HEK293T (cell line): ENCODE measurements around the gene PTPRH.

Experiments
- CTCF ChIA-PET: fragments of 350-600 bp; formaldehyde crosslinking; extraction: SDS; loops from one replicate; lab custom pipeline; 2021; ENCODE audit warnings: antibody characterized with exemption, inconsistent platforms; lab: Yijun Ruan, JAX
- POLR2A ChIA-PET: fragments of 350-600 bp; formaldehyde crosslinking; extraction: SDS; loops from one replicate; lab custom pipeline; 2020; ENCODE audit warnings: antibody characterized with exemption, inconsistent platforms; lab: Yijun Ruan, JAX
- DNase-seq: peaks from one replicate; pipeline ENCODE4 v3.0.0; 2012; ENCODE audit warnings: mixed read lengths; ENCODE audit errors: extremely low spot score
- ARNT ChIP-seq: fragments of 450-650 bp; IDR thresholded peaks from 2 replicates; pipeline ENCODE4 v1.6.1; 2017; ENCODE audit warnings: mild to moderate bottlenecking
- BHLHE40 ChIP-seq: fragments of 450-650 bp; IDR thresholded peaks from 2 replicates; pipeline ENCODE4 v1.6.1; 2016; ENCODE audit warnings: mild to moderate bottlenecking, moderate library complexity, borderline replicate concordance
- CTBP1 ChIP-seq: fragments of 450-650 bp; IDR thresholded peaks from 2 replicates; pipeline ENCODE4 v1.6.1; 2016; ENCODE audit warnings: borderline replicate concordance
- ELF4 ChIP-seq: fragments of 450-650 bp; IDR thresholded peaks from 2 replicates; pipeline ENCODE4 v1.6.1; 2017; ENCODE audit warnings: antibody characterized with exemption
- FOXA1 ChIP-seq: fragments of 450-650 bp; IDR thresholded peaks from 2 replicates; pipeline ENCODE4 v1.6.1; 2016; ENCODE audit warnings: mild to moderate bottlenecking
- FOXK2 ChIP-seq: fragments of 450-650 bp; IDR thresholded peaks from 2 replicates; pipeline ENCODE4 v1.6.1; 2016; ENCODE audit warnings: mild to moderate bottlenecking
- FOXM1 ChIP-seq: fragments of 450-650 bp; IDR thresholded peaks from 2 replicates; pipeline ENCODE4 v1.6.1; 2017; ENCODE audit warnings: mild to moderate bottlenecking, borderline replicate concordance
- HDGF ChIP-seq: fragments of 450-650 bp; IDR thresholded peaks from 2 replicates; pipeline ENCODE4 v1.6.1; 2017; ENCODE audit warnings: antibody characterized with exemption, borderline replicate concordance
- L3MBTL2 ChIP-seq: fragments of 450-650 bp; conservative IDR thresholded peaks from 2 replicates; pipeline ENCODE4 v1.6.1; 2016; ENCODE audit warnings: mild to moderate bottlenecking
- LEF1 ChIP-seq: fragments of 450-650 bp; IDR thresholded peaks from 2 replicates; pipeline ENCODE4 v1.6.1; 2017; ENCODE audit warnings: mild to moderate bottlenecking, borderline replicate concordance
- NFRKB ChIP-seq: fragments of 450-650 bp; IDR thresholded peaks from 2 replicates; pipeline ENCODE4 v1.6.1; 2016; ENCODE audit warnings: mild to moderate bottlenecking, moderate library complexity
- SP1 ChIP-seq: fragments of 450-650 bp; IDR thresholded peaks from 2 replicates; pipeline ENCODE4 v1.6.1; 2017
- SUZ12 ChIP-seq: fragments of 450-650 bp; IDR thresholded peaks from 2 replicates; pipeline ENCODE4 v1.6.1; 2016; ENCODE audit warnings: mild to moderate bottlenecking
- TARDBP ChIP-seq: fragments of 450-650 bp; IDR thresholded peaks from 2 replicates; pipeline ENCODE4 v1.6.1; 2016
- ZNF384 ChIP-seq: fragments of 450-650 bp; IDR thresholded peaks from 2 replicates; pipeline ENCODE4 v1.6.1; 2016
- TF ChIP-seq, protein P1 (sequence below): fragments of 450-650 bp; IDR thresholded peaks from 2 replicates; pipeline ENCODE4 v1.6.1; 2016

The PTPRH gene

GRCh38 chr19:55136399-55137102 lies 72.8 kb downstream of the PTPRH start:
- TF ChIP-seq, protein P1, sequence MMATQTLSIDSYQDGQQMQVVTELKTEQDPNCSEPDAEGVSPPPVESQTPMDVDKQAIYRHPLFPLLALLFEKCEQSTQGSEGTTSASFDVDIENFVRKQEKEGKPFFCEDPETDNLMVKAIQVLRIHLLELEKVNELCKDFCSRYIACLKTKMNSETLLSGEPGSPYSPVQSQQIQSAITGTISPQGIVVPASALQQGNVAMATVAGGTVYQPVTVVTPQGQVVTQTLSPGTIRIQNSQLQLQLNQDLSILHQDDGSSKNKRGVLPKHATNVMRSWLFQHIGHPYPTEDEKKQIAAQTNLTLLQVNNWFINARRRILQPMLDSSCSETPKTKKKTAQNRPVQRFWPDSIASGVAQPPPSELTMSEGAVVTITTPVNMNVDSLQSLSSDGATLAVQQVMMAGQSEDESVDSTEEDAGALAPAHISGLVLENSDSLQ = no peak
- no peak for TF ChIP-seq FOXA1
- no peak for TF ChIP-seq BHLHE40
- TF ChIP-seq L3MBTL2 = no peak
- no peak for TF ChIP-seq TARDBP
- no peak for TF ChIP-seq CTBP1
- CTCF ChIA-PET = interaction anchor here (0.7 to 1.0 kb wide), 2 partner anchors 24 to 331 kb away, joined by 3 read pairs; no protein-coding TSS in a partner anchor
- DNase-seq = no peak
- POLR2A ChIA-PET = no interaction called here

DNA sequence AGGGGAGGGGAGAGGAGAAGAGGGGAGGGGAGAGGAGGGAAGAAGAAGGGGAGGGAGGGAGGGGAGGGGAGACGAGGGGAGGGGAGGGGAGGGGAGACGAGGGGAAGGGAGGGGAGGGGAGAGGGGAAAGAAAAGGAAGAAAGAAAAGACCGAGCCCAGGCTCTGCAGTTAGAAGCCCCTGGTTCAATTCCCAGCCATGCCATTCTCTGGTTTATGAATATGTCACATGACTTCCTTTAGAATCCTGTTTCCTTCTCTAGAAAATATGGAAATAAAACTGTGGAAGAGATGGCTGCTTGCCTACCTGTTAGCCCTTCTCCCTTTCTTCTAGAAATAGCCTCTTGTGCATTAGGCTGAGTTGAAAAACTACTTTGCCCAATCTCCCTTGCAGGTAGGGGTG lies 74.6 kb downstream of the PTPRH start:
- POLR2A ChIA-PET = no interaction called here
- CTCF ChIA-PET = interaction anchor here (0.6 to 1.2 kb wide), 3 partner anchors 14 to 332 kb away, joined by 3 to 7 read pairs (median 4); no protein-coding TSS in a partner anchor
- no peak for DNase-seq
- TF ChIP-seq SUZ12 = no peak
- TF ChIP-seq BHLHE40 = no peak
- no peak for TF ChIP-seq SP1
- TF ChIP-seq TARDBP = no peak
- TF ChIP-seq ZNF384 = no peak
- no peak for TF ChIP-seq L3MBTL2
- TF ChIP-seq FOXM1 = no peak
- no peak for TF ChIP-seq ARNT
- TF ChIP-seq NFRKB = no peak
- TF ChIP-seq CTBP1 = no peak
- TF ChIP-seq, protein P1 = no peak
- no peak for TF ChIP-seq FOXA1
- no peak for TF ChIP-seq LEF1
- TF ChIP-seq HDGF = no peak
- no peak for TF ChIP-seq ELF4
- no peak for TF ChIP-seq FOXK2

- DNase-seq = no peak
- CTCF ChIA-PET = no interaction called here
Observed at GRCh38 chr19:55133639-55134444, 75.5 kb downstream of the PTPRH start.

GRCh38 chr19:55132453-55133129 lies 76.7 kb downstream of the PTPRH start:
- no peak for DNase-seq
- no peak for TF ChIP-seq NFRKB
- no peak for TF ChIP-seq CTBP1
- TF ChIP-seq ELF4 = no peak
- no peak for TF ChIP-seq SUZ12
- TF ChIP-seq FOXM1 = no peak
- no peak for TF ChIP-seq BHLHE40
- TF ChIP-seq TARDBP = no peak
- TF ChIP-seq FOXK2 = no peak
- no peak for TF ChIP-seq ZNF384
- no peak for TF ChIP-seq HDGF
- TF ChIP-seq SP1 = no peak
- POLR2A ChIA-PET = interaction anchor here (1.6 kb wide), 1 partner anchor 15 kb away, joined by 5 read pairs; the partner anchor contains the start of gene PPP1R12C
- CTCF ChIA-PET = interaction anchor here (1.3 kb wide), 1 partner anchor 43 kb away, joined by 3 read pairs; no protein-coding TSS in a partner anchor

More at GRCh38 chr19:55133639-55134444, 75.5 kb downstream of the PTPRH start:
- no peak for TF ChIP-seq CTBP1
- no peak for TF ChIP-seq SUZ12
- TF ChIP-seq FOXM1 = no peak
- TF ChIP-seq BHLHE40 = no peak
- no peak for TF ChIP-seq NFRKB
- no peak for TF ChIP-seq L3MBTL2
- TF ChIP-seq ELF4 = no peak
- TF ChIP-seq HDGF = no peak
- TF ChIP-seq FOXA1 = no peak
- no peak for TF ChIP-seq LEF1
- TF ChIP-seq, protein P1 = no peak
- no peak for TF ChIP-seq TARDBP
- TF ChIP-seq SP1 = no peak
- TF ChIP-seq ZNF384 = no peak
- TF ChIP-seq FOXK2 = no peak
- TF ChIP-seq ARNT = no peak
- POLR2A ChIA-PET = interaction anchor here (1.6 kb wide), 1 partner anchor 16 kb away, joined by 5 read pairs; the partner anchor contains the start of gene PPP1R12C

DNA sequence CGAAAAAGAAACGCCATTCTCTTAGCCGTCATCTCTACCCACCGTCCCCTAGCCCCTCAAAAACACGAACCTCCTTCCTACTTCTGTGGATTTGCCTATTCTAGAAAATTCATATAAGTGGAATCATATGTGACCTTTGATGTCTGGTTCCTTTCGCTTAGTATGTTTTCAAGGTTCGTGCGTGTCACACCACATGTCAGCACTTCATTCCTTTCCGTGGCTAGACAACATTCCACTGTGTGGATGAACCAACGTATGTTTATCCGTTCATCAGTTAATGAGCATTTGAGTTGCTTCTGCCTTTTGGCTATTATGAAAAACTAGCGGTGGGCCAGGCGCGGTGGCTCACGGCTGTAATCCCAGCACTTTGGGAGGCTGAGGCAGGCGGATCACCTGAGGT lies 77.9 kb downstream of the PTPRH start:
- no peak for DNase-seq
- ChIA-PET POLR2A (no interaction called here), CTCF (no interaction called here)
- TF ChIP-seq FOXK2 (no peak), LEF1 (no peak), FOXM1 (no peak), ZNF384 (no peak), HDGF (no peak), L3MBTL2 (no peak), BHLHE40 (no peak), SP1 (no peak), ARNT (no peak), FOXA1 (no peak), SUZ12 (no peak), CTBP1 (no peak), NFRKB (no peak), TARDBP (no peak), ELF4 (no peak)
- TF ChIP-seq, protein P1 = no peak
